GM23248 (cell line): ENCODE measurements around the gene ADAM8. TPM values are rescaled to one million over a fixed set of nuclear protein-coding genes. Genes with fewer than 3 reads are reported as not detected.
A peak's percentile ranks its signal among the peaks of the same experiment; 100 is the strongest.

Experiments used
- DNase-seq: peaks from one replicate; pipeline ENCODE4 v3.0.0-alpha.2; 2015
- H2AFZ ChIP-seq: fragments of 200-600 bp; sonication (generic); 2 replicates; pipeline ENCODE4 v1.6.1; 2016; ENCODE audit warnings: antibody characterized with exemption
- H3F3A ChIP-seq: fragments of 200-600 bp; sonication (generic); 2 replicates; pipeline ENCODE4 v1.6.1; 2016; ENCODE audit warnings: mild to moderate bottlenecking, antibody characterized with exemption, mixed run types; ENCODE audit not compliant: insufficient read depth
- H3K27ac ChIP-seq: fragments of 200-600 bp; sonication (generic); 2 replicates; pipeline ENCODE4 v1.5.1; 2016; ENCODE audit warnings: mild to moderate bottlenecking
- H3K27me3 ChIP-seq: fragments of 200-600 bp; sonication (generic); replicated peaks from 2 replicates; pipeline ENCODE4 v1.6.1; 2016; ENCODE audit warnings: mild to moderate bottlenecking; ENCODE audit not compliant: insufficient read depth
- H3K36me3 ChIP-seq: fragments of 200-600 bp; sonication (generic); 2 replicates; pipeline ENCODE4 v1.6.1; 2016; ENCODE audit warnings: low read depth, mild to moderate bottlenecking
- H3K4me1 ChIP-seq: fragments of 200-600 bp; sonication (generic); 2 replicates; pipeline ENCODE4 v1.6.1; 2016; ENCODE audit warnings: mild to moderate bottlenecking; ENCODE audit not compliant: insufficient read depth
- H3K4me2 ChIP-seq: fragments of 200-600 bp; sonication (generic); one replicate; pipeline ENCODE4 v1.6.1; 2016; ENCODE audit warnings: mild to moderate bottlenecking; ENCODE audit not compliant: unreplicated experiment
- H3K4me3 ChIP-seq: fragments of 200-600 bp; sonication (generic); 2 replicates; pipeline ENCODE4 v1.5.1; 2016; ENCODE audit warnings: mild to moderate bottlenecking
- H3K79me2 ChIP-seq: fragments of 200-600 bp; sonication (generic); 2 replicates; pipeline ENCODE4 v1.6.1; 2016; ENCODE audit warnings: mild to moderate bottlenecking; ENCODE audit not compliant: insufficient read depth
- H3K9ac ChIP-seq: fragments of 200-600 bp; sonication (generic); 2 replicates; pipeline ENCODE4 v1.6.1; 2016; ENCODE audit warnings: mild to moderate bottlenecking
- H3K9me2 ChIP-seq: fragments of 200-600 bp; sonication (generic); 2 replicates; pipeline ENCODE4 v1.6.1; 2016; ENCODE audit warnings: mixed run types, mild to moderate bottlenecking, moderate library complexity; ENCODE audit not compliant: insufficient read depth
- H3K9me3 ChIP-seq: fragments of 200-600 bp; sonication (generic); one replicate; pipeline ENCODE4 v1.6.1; 2017; ENCODE audit warnings: low read depth
- H4K20me1 ChIP-seq: fragments of 200-600 bp; sonication (generic); 2 replicates; pipeline ENCODE4 v1.6.0; 2016; ENCODE audit not compliant: insufficient read depth
- EZH2 ChIP-seq: fragments of 200-600 bp; sonication (generic); IDR thresholded peaks from 2 replicates; pipeline ENCODE4 v1.6.1; 2018; ENCODE audit warnings: antibody characterized with exemption, mild to moderate bottlenecking; ENCODE audit not compliant: insufficient read depth, poor library complexity, severe bottlenecking
- EZH2phosphoT487 ChIP-seq: fragments of 200-600 bp; sonication (generic); IDR thresholded peaks from 2 replicates; pipeline ENCODE4 v1.6.1; 2018; ENCODE audit warnings: antibody characterized with exemption, moderate library complexity, mild to moderate bottlenecking, low read depth; ENCODE audit not compliant: insufficient read depth
- WGBS, 2 experiments: methylation state at CpG; one replicate each; pipeline ENCODE4 v1.1.6; 2015 to 2017; ENCODE audit warnings: low lambda C conversion rate in 2 of 2, low coverage in 1 of 2; ENCODE audit errors: missing lambda C conversion rate in 2 of 2; 5-methylcytosine and 5-hydroxymethylcytosine counted together
- in situ Hi-C: fragments of 300-500 bp; cut with MboI; formaldehyde crosslinking; loops from 2 replicates; pipeline ENCODE4 v1.15.0; 2020
- polyA plus RNA-seq: library from polyadenylated mRNA; unstranded; fragments of >200 nt; fragmentation: Nextera tagmentation; extraction: Ambion mirVana; gene quantifications from 2 replicates; pipeline ENCODE4 v1.2.1, GENCODE V29; 2016
- total RNA-seq: library from RNA; depleted of rRNA; stranded (reverse); fragments of >200 nt; shearing (Covaris generic); gene quantifications from 2 replicates; pipeline ENCODE4 v1.2.3, GENCODE V29; 2014

Gene ADAM8
- total and polyA plus RNA-seq, 2 experiments from 2014 or later: 0.76 TPM; not detected in 1

GRCh38 chr10:133262696-133263095, 14.0 kb downstream of the ADAM8 start:
- Histone ChIP-seq H3K4me1 (peaks cover 16% of the 10 kb centered on the region), H3K9me2 (no peaks in the 10 kb centered on the region), H3K4me2 (no peak overlapping the region), H3K36me3 (no peaks in the 10 kb centered on the region), H3K4me3 (no peak overlapping the region), H3K27ac (no peak overlapping the region), H3K79me2 (no peaks in the 10 kb centered on the region), H2AFZ (no peak overlapping the region), H3K27me3 (no peaks in the 10 kb centered on the region), H4K20me1 (no peaks in the 10 kb centered on the region), H3F3A (peaks cover 9% of the 10 kb centered on the region), H3K9ac (no peak overlapping the region), H3K9me3 (no peaks in the 10 kb centered on the region)
- in situ Hi-C loops: no loop called here
- WGBS, 2 experiments: 88 to 92% methylated on average over 14 of the region's 14 CpGs
- no peak for DNase-seq
- TF ChIP-seq EZH2 (no peak), EZH2phosphoT487 (no peak)

- H3K4me1 ChIP-seq: peaks cover 16% of the 10 kb centered on the region
- H3K9ac ChIP-seq: peak overlapping the region; percentile 77
- peaks cover 9% of the 10 kb centered on the region for H3F3A ChIP-seq
- in situ Hi-C loops: no loop called here
- no peaks in the 10 kb centered on the region for H3K27me3 ChIP-seq
- DNase-seq: peak; percentile 80
- no peaks in the 10 kb centered on the region for H3K36me3 ChIP-seq
- peak overlapping the region; percentile 68 for H3K4me3 ChIP-seq
- WGBS, 2 experiments: 0 to 3% methylated on average over 14 to 72 of the region's 79 CpGs
- no peak for TF ChIP-seq EZH2phosphoT487
- no peak for TF ChIP-seq EZH2
- H3K4me2 ChIP-seq: peak overlapping the region; percentile 82
- no peaks in the 10 kb centered on the region for H3K9me3 ChIP-seq
- H4K20me1 ChIP-seq: no peaks in the 10 kb centered on the region
- H3K79me2 ChIP-seq: no peaks in the 10 kb centered on the region
- H2AFZ ChIP-seq: peak overlapping the region; percentile 60
- H3K9me2 ChIP-seq: no peaks in the 10 kb centered on the region
- 0 out of 2 replicates have a peak overlapping the region, but pooled peaks have one; percentile 1 for H3K27ac ChIP-seq
Measured at GRCh38 chr10:133261726-133262325, 14.8 kb downstream of the ADAM8 start.

DNA sequence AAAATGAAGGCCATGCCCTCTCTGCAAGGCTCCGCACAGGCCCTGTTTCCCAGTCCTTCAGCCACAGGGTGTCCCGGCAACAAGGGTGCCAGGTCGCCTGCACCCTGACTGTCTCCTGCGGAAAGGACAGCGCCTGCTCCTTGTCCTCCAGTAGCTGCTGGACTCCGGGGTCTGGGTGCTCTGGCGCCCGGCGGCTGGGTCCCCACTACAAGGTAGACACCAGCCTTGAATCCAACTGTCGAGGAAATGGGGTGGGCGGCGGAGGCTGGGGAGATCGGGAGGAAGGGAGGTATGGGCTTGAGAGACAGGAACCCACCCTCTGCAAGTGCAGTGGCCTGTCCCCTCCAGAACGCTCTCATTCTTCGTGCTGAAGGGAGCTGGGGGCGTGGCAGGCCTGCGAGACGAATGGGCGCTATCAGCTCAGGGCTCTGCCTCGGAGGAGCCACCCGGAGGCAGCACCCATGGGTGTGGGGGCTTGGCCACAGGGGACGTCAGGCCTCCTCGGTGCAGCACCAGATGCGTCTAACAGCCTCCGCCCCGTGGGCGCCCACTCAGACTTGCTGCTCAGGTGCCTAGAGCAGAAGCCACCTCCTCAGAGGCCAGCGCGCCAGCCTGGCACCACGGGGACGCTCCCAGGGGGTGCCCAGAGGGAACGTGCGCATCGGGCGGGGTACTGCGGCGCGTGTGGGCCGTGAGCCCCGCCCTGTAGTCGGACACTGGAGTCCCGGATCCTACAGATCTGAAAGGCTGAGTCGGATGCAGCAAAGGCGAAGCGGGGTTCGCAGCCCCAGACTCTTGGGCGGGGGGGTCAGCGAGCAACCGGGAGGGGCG, 15.6 kb downstream of the ADAM8 start:
- Histone ChIP-seq H3K4me2 (peak overlapping the region; percentile 82), H3K9me3 (no peaks in the 10 kb centered on the region), H3K27me3 (no peaks in the 10 kb centered on the region), H3K36me3 (no peaks in the 10 kb centered on the region), H3K79me2 (no peaks in the 10 kb centered on the region), H3K4me3 (peak overlapping the region; percentile 68), H3K27ac (0 out of 2 replicates have a peak overlapping the region, but pooled peaks have one; percentile 1), H3K9ac (peak overlapping the region; percentile 77), H3K9me2 (no peaks in the 10 kb centered on the region), H3K4me1 (peaks cover 16% of the 10 kb centered on the region), H4K20me1 (no peaks in the 10 kb centered on the region), H2AFZ (peak overlapping the region; percentile 60), H3F3A (peaks cover 9% of the 10 kb centered on the region)
- peak; percentile 76 for DNase-seq
- WGBS, 2 experiments: 23 to 29% methylated on average over 42 to 46 of the region's 50 CpGs
- in situ Hi-C loops: no loop called here
- no peak for TF ChIP-seq EZH2
- no peak for TF ChIP-seq EZH2phosphoT487

DNA sequence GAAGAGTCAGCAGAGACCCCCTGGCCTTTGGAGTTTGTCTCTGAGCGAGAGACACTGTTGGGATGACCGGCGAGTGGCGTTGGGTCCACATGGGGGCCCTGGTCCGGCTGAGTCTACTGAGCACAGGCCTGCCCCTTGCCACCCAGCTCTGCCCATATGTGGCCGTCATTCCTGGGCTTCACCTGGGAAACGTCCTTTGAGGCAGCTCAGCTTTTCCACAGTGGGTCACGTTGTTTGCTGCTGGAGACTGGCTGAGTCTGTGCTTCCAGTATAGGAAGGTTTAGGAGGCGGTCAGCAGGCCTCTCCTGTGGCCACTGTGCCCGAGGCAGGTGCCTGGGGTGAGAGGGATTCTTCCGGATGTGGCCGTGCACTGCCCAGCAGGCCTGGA, 17.1 kb downstream of the ADAM8 start:
- Histone ChIP-seq H3K4me2 (peak overlapping the region; percentile 14), H3K9ac (peak overlapping the region; percentile 54), H3F3A (peaks cover 9% of the 10 kb centered on the region), H3K27ac (peak overlapping the region; percentile 77), H3K36me3 (no peaks in the 10 kb centered on the region), H3K27me3 (no peaks in the 10 kb centered on the region), H3K9me2 (no peaks in the 10 kb centered on the region), H3K9me3 (no peaks in the 10 kb centered on the region), H4K20me1 (no peaks in the 10 kb centered on the region), H3K4me1 (peaks cover 16% of the 10 kb centered on the region), H3K4me3 (no peak overlapping the region), H2AFZ (0 out of 2 replicates have a peak overlapping the region, but pooled peaks have one; percentile 13), H3K79me2 (no peaks in the 10 kb centered on the region)
- TF ChIP-seq EZH2 (no peak), EZH2phosphoT487 (no peak)
- in situ Hi-C loops: no loop called here
- no peak for DNase-seq
- WGBS, 2 experiments: 41 to 43% methylated on average over 12 of the region's 12 CpGs
